ENCODE results near the gene SARNP.

SARNP gene

GRCh38 chr12:55733858-55734257 lies 83.7 kb downstream of the SARNP start:
- TF ChIP-seq EZH2phosphoT487 (conservative IDR thresholded peaks at IDR 0.05; ENCODE audit: low read length) = no peak
- TF ChIP-seq CTCF (IDR thresholded peaks at IDR 0.05; ENCODE audit: insufficient read depth, low read length, poor library complexity, severe bottlenecking) = no peak
- Histone ChIP-seq H3K9me3 (ENCODE audit: insufficient read depth, low read length) (no peaks in the 10 kb centered on the region), H3K36me3 (ENCODE audit: low read length) (no peaks in the 10 kb centered on the region), H4K20me1 (ENCODE audit: low read depth, low read length) (no peaks in the 10 kb centered on the region), H3K9me2 (replicated peaks; ENCODE audit: insufficient read depth, low read length) (no peaks in the 10 kb centered on the region), H3K79me2 (ENCODE audit: insufficient read depth, low read length) (no peaks in the 10 kb centered on the region), H3K4me2 (ENCODE audit: low read depth, low read length, poor library complexity, severe bottlenecking) (no peak overlapping the region), H3F3A (ENCODE audit: insufficient read depth) (peaks cover 15% of the 10 kb centered on the region), H3K9ac (ENCODE audit: low read length) (no peak overlapping the region), H3K4me3 (ENCODE audit: insufficient read depth, low read length, poor library complexity, severe bottlenecking) (no peak overlapping the region), H3K27me3 (ENCODE audit: low read length) (no peaks in the 10 kb centered on the region), H3K27ac (ENCODE audit: low read depth, low read length) (no peak overlapping the region), H2AFZ (ENCODE audit: low read depth, low read length, severe bottlenecking) (no peak overlapping the region)

GRCh38 chr12:55733021-55733555 lies 84.4 kb downstream of the SARNP start:
- H3K9me2 ChIP-seq (replicated peaks; ENCODE audit: insufficient read depth, low read length) = no peaks in the 10 kb centered on the region
- H3K4me3 ChIP-seq (ENCODE audit: insufficient read depth, low read length, poor library complexity, severe bottlenecking) = no peak overlapping the region
- no peak for TF ChIP-seq EZH2phosphoT487 (conservative IDR thresholded peaks at IDR 0.05; ENCODE audit: low read length)
- TF ChIP-seq CTCF (IDR thresholded peaks at IDR 0.05; ENCODE audit: insufficient read depth, low read length, poor library complexity, severe bottlenecking) = no peak
- no peak overlapping the region for H2AFZ ChIP-seq (ENCODE audit: low read depth, low read length, severe bottlenecking)
- H3K79me2 ChIP-seq (ENCODE audit: insufficient read depth, low read length) = 0 out of 2 replicates have a peak, but pooled peaks cover 4% of the 10 kb centered on the region
- H3K4me2 ChIP-seq (ENCODE audit: low read depth, low read length, poor library complexity, severe bottlenecking) = no peak overlapping the region
- H3K27ac ChIP-seq (ENCODE audit: low read depth, low read length) = no peak overlapping the region
- no peaks in the 10 kb centered on the region for H3K9me3 ChIP-seq (ENCODE audit: insufficient read depth, low read length)
- no peaks in the 10 kb centered on the region for H4K20me1 ChIP-seq (ENCODE audit: low read depth, low read length)
- H3F3A ChIP-seq (ENCODE audit: insufficient read depth) = peaks cover 15% of the 10 kb centered on the region; the same call in 1 of the 2 replicates
- H3K9ac ChIP-seq (ENCODE audit: low read length) = no peak overlapping the region
- H3K36me3 ChIP-seq (ENCODE audit: low read length) = no peaks in the 10 kb centered on the region
- H3K27me3 ChIP-seq (ENCODE audit: low read length) = no peaks in the 10 kb centered on the region

GRCh38 chr12:55732288-55732687 lies 85.2 kb downstream of the SARNP start:
- Histone ChIP-seq H3K9me3 (ENCODE audit: insufficient read depth, low read length) (no peaks in the 10 kb centered on the region), H3K27me3 (ENCODE audit: low read length) (no peaks in the 10 kb centered on the region), H3K79me2 (ENCODE audit: insufficient read depth, low read length) (0 out of 2 replicates have a peak, but pooled peaks cover 6% of the 10 kb centered on the region), H2AFZ (ENCODE audit: low read depth, low read length, severe bottlenecking) (no peak overlapping the region), H3K4me2 (ENCODE audit: low read depth, low read length, poor library complexity, severe bottlenecking) (no peak overlapping the region), H3K27ac (ENCODE audit: low read depth, low read length) (no peak overlapping the region), H3K9ac (ENCODE audit: low read length) (no peak overlapping the region), H3K9me2 (replicated peaks; ENCODE audit: insufficient read depth, low read length) (no peaks in the 10 kb centered on the region), H4K20me1 (ENCODE audit: low read depth, low read length) (no peaks in the 10 kb centered on the region), H3F3A (ENCODE audit: insufficient read depth) (peaks cover 20% of the 10 kb centered on the region; the same call in 1 of the 2 replicates), H3K4me3 (ENCODE audit: insufficient read depth, low read length, poor library complexity, severe bottlenecking) (no peak overlapping the region), H3K36me3 (ENCODE audit: low read length) (no peaks in the 10 kb centered on the region)
- TF ChIP-seq EZH2phosphoT487 (conservative IDR thresholded peaks at IDR 0.05; ENCODE audit: low read length) (no peak), CTCF (IDR thresholded peaks at IDR 0.05; ENCODE audit: insufficient read depth, low read length, poor library complexity, severe bottlenecking) (no peak)
